ENCODE data around the gene GLRX3. TPM values are rescaled to one million over a fixed set of nuclear protein-coding genes. Genes with fewer than 3 reads are reported as not detected.

The GLRX3 gene
- total and polyA plus RNA-seq, 4 donors, result 37.6 to 71.1 (median 57.5) TPM

- H3K27me3 ChIP-seq (ENCODE audit: control insufficient read depth in 3 of 3, insufficient read depth in 3 of 3, low read length in 2 of 3), result peaks cover 0 to 12% (median 0%) of the 10 kb centered on the region in 3 donors
- no peak overlapping the region for H3K27ac ChIP-seq (ENCODE audit: low read depth in 1 of 2, low read length in 1 of 2)
- H3K4me3 ChIP-seq, result no peak overlapping the region
- peak; percentile 74 to 84 (median 77) for DNase-seq
- TF ChIP-seq CTCF (IDR thresholded peaks at IDR 0.05; ENCODE audit: control extremely low read depth, extremely low read depth), result peak; percentile 67
- peaks cover 0 to 5% (median 0%) of the 10 kb centered on the region in 5 donors for H3K4me1 ChIP-seq (ENCODE audit: control insufficient read depth in 5 of 5, insufficient read depth in 5 of 5, low read length in 5 of 5)
- no peaks in the 10 kb centered on the region for H3K36me3 ChIP-seq (ENCODE audit: control insufficient read depth in 4 of 4, insufficient read depth in 4 of 4, low read length in 4 of 4)
- WGBS, 2 donors, result 10 to 15% methylated on average over 10 of the region's 10 CpGs
- no peaks in the 10 kb centered on the region for H3K9me3 ChIP-seq (ENCODE audit: control insufficient read depth in 4 of 4, insufficient read depth in 3 of 4, low read length in 3 of 4)
- no peak overlapping the region for H3K9ac ChIP-seq (ENCODE audit: insufficient read depth in 1 of 2, low read length in 2 of 2)
- peak; percentile 75 for ATAC-seq (ENCODE audit: insufficient read depth, low FRiP score)
These were observed 8.7 kb upstream of the GLRX3 start for GRCh38 chr10:130127364-130128061.

GRCh38 chr10:130128062-130128781, 8.0 kb upstream of the GLRX3 start:
- TF ChIP-seq CTCF (IDR thresholded peaks at IDR 0.05; ENCODE audit: control extremely low read depth, extremely low read depth), result no peak
- Histone ChIP-seq H3K9ac (ENCODE audit: insufficient read depth in 1 of 2, low read length in 2 of 2) (no peak overlapping the region), H3K4me3 (no peak overlapping the region), H3K36me3 (ENCODE audit: control insufficient read depth in 4 of 4, insufficient read depth in 4 of 4, low read length in 4 of 4) (no peaks in the 10 kb centered on the region), H3K4me1 (ENCODE audit: control insufficient read depth in 5 of 5, insufficient read depth in 5 of 5, low read length in 5 of 5) (peaks cover 0 to 5% (median 0%) of the 10 kb centered on the region in 5 donors), H3K27ac (ENCODE audit: low read depth in 1 of 2, low read length in 1 of 2) (no peak overlapping the region), H3K27me3 (ENCODE audit: control insufficient read depth in 3 of 3, insufficient read depth in 3 of 3, low read length in 2 of 3) (peaks cover 0 to 12% (median 0%) of the 10 kb centered on the region in 3 donors), H3K9me3 (ENCODE audit: control insufficient read depth in 4 of 4, insufficient read depth in 3 of 4, low read length in 3 of 4) (no peaks in the 10 kb centered on the region)
- 38 to 42% methylated on average over 3 of the region's 3 CpGs for WGBS, 2 donors
- DNase-seq (no peak), ATAC-seq (ENCODE audit: insufficient read depth, low FRiP score) (no peak)

- H3K4me1 ChIP-seq (ENCODE audit: control insufficient read depth in 5 of 5, insufficient read depth in 5 of 5, low read length in 5 of 5), result peaks cover 0 to 5% (median 0%) of the 10 kb centered on the region in 5 donors
- no peak overlapping the region for H3K27ac ChIP-seq (ENCODE audit: low read depth in 1 of 2, low read length in 1 of 2)
- no peak for DNase-seq
- no peak overlapping the region for H3K9ac ChIP-seq (ENCODE audit: insufficient read depth in 1 of 2, low read length in 2 of 2)
- 23 to 31% methylated on average over 27 of the region's 27 CpGs for WGBS, 2 donors
- H3K9me3 ChIP-seq (ENCODE audit: control insufficient read depth in 4 of 4, insufficient read depth in 3 of 4, low read length in 3 of 4), result no peaks in the 10 kb centered on the region
- no peak for ATAC-seq (ENCODE audit: insufficient read depth, low FRiP score)
- H3K27me3 ChIP-seq (ENCODE audit: control insufficient read depth in 3 of 3, insufficient read depth in 3 of 3, low read length in 2 of 3), result peaks cover 0 to 12% (median 0%) of the 10 kb centered on the region in 3 donors
- H3K4me3 ChIP-seq, result no peak overlapping the region
- TF ChIP-seq CTCF (IDR thresholded peaks at IDR 0.05; ENCODE audit: control extremely low read depth, extremely low read depth), result no peak
- no peaks in the 10 kb centered on the region for H3K36me3 ChIP-seq (ENCODE audit: control insufficient read depth in 4 of 4, insufficient read depth in 4 of 4, low read length in 4 of 4)
These were observed 7.3 kb upstream of the GLRX3 start for GRCh38 chr10:130128922-130129321.

All from lung (tissue), 12 donors.